Stimulated activated naive CD8-positive, alpha-beta T cell treated with anti-CD3 and anti-CD28 coated beads, Interleukin-15, Interleukin-2, amounts not matched to agents 100 U/mL and 50 U/mL, for 24 hours (primary cell): Measurements from ENCODE around the gene ARRB1.
"Not testable (repeated sequence)": the region's sequence is repeated elsewhere in the genome, so short reads cannot be mapped to it uniquely, and the experiment has no call there.

Experiments used
- ATAC-seq: fragments of 150-1000 bp; cut with Tn5 transposase; one replicate; pipeline ENCODE4 v1.10.0; 2021
- DNase-seq: peaks from one replicate; pipeline ENCODE4 v3.0.0; 2021

Gene ARRB1

DNA sequence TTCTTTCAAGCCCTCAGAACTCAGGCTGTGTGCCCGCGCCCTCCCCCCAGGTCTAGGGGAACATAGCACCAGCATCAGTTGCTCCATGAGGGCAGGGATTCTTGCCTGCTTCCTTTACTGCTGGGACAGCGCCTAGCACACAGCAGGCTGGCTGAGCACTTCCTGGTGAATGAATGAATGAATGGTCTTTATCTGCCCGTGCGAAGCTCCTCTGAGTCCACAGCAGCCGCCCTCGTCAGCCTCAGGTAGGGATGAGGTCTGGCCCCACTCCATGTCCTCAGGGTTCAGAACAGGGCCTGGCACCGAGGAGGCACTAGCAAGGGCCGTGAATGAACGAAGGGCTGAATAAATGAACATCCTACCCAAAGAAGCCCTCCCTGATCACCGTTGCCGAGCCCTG is 27.3 kb downstream of the ARRB1 start:
- DNase-seq = no peak
- ATAC-seq = no peak

DNA sequence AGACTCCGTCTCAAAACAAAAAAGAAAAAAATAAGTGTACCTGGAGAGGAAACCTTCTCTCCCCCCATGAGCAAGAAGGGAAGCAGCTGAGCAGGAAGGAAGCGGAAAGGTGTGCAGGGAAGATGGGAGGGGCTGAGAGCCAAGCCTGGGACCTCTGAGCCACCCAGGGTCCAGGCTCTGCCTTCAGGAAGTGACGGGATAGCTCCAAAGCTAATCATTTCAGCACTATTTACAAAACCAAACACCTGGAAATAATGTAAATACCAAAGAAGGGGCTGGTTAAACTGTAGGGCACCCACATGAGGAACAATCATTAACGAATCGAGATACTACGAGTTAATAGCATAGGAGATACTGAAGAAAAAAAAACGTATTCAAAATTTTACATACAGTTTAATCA is 27.9 kb downstream of the ARRB1 start:
- DNase-seq (no peak), ATAC-seq (no peak)

DNA sequence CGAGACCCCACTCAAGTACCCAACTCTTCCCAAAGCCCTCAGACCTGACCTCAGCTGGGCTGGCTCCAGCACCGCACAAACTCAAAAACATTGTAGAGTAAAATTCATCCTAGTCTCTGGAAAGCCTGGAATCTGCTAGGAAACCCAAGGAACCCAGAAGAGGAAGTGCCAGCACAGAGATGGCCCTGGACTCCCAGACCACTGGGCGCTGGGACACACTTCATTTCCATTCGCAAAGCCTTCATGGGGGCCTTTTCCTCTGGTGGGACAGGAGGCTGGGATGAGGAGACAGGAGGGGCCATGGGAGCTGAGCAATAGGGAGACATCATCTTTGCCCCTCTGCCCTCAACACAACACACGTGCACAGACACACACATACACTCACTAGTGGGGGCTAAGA is 30.8 kb downstream of the ARRB1 start:
- DNase-seq = no peak
- no peak for ATAC-seq

DNA sequence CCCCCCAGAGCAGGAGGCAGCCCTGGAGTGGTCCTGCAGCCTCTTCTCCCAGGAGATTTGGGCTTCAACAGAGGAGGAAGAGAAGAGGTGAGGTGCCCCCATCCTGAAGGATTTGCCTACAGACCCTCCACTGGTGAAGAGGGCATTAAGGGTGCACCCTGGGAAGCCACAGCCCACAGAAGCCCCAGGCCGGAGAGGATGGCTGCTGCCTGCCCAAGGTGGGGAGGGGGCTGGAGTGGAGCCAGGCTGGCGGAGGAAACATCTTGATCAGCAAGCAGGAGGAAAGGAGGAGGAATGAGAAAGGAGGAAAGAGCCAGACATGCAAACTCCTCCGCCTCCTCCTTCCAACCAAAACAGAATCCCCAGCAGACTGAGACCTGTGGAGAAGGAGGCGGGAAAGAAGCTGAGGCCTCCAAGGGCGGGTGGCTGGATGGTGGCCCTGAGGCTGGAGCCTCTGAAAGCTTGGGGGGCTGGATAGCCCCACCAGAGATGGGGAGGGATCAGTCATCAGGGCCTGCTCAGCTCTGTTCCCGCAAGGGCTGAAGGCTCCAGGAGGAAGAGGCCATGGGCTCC is 31.3 kb downstream of the ARRB1 start:
- no peak for ATAC-seq

DNA sequence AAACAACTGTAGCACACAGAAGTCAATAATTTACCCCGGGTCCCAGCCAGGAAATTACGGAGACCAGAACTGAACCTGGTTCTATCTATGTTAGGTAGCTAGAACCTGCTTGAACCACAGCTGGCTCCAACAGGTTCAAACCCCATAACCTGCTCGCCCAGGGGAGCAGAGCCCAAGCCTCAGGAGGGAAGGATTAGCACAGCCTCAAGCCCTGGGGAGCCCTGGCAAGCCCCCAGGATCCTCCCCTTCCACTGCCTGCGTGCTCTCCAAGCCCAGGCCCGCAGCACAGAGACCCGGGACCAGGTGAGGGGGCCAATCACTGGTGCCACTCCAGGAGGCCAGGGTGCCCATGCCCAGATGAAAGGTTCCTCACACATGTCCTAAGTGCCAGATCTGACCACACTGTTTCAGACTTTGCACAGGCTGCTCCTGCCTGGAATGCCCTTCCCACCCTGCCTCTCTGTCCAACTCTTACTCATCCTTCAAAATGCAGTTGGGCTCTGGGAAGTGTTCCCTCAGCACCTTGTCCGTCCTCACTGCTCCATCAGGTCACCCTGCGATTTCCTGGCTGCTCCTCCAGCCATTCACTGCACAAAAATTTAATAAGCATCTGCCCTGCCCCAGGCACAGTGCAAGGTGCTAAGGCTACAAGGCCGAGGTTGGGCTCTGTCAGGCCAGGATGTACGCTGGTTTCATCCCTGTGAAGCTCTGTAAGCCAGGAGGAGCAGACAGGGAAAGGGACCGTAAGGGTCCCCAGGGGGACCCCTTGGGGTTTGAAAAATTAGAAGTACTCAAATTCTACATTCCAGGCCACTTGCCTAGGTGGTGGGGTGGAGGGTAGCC is 32.2 kb downstream of the ARRB1 start:
- ATAC-seq (no peak), DNase-seq (no peak)

More for the DNA sequence above, 31.3 kb downstream of the ARRB1 start:
- no peak for DNase-seq

DNA sequence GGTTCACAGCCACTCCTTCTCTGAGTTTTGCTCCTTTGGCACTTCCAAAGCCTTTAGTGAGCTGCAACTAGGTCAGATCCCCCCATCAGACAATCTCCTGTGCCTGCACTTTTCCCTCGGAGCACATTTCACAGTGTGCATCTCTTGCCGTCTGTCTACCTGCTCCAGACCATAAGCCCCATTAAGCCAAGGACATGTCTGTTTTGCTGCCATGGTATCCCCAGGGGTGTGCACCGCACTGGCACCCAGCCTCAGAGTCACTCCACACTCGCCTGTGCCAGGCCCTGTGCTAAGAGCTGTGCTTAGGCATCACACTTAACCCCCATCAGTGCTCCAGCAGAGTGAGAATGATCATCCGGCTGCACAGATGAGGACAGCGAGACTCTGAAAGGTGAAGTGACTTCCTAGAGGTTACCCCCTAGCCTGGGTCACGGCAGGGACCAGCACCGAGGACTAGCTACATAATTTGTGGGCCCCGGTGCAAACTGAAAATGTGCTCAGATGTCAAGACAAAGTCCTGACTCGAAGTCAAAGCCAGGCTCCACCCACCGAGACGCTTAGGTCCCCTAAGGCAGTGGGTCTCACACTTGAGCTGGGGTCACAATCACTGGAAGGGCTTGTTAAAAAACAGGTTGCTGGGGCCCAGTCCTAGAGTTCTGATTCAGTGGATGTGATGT is 33.9 kb downstream of the ARRB1 start:
- DNase-seq = no peak
- no peak for ATAC-seq

DNA sequence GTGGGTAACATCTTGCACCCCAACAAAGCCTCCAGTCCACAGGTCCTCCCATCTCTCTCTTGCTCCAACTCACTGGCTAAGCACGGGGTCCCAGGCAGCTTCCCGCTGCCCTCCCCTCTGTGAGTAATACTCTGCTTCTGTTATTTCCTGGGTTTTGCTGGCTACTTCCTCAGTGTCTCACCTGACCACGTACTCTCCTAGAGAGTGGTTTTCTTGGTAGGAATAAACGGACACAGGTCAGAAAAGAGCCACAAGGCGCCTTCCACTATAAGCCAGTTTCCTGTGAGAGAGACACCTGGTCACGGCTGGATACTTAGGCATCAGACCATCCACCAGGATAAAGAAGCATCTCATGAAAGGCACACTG is 36.0 kb downstream of the ARRB1 start:
- DNase-seq (no peak), ATAC-seq (no peak)

DNA sequence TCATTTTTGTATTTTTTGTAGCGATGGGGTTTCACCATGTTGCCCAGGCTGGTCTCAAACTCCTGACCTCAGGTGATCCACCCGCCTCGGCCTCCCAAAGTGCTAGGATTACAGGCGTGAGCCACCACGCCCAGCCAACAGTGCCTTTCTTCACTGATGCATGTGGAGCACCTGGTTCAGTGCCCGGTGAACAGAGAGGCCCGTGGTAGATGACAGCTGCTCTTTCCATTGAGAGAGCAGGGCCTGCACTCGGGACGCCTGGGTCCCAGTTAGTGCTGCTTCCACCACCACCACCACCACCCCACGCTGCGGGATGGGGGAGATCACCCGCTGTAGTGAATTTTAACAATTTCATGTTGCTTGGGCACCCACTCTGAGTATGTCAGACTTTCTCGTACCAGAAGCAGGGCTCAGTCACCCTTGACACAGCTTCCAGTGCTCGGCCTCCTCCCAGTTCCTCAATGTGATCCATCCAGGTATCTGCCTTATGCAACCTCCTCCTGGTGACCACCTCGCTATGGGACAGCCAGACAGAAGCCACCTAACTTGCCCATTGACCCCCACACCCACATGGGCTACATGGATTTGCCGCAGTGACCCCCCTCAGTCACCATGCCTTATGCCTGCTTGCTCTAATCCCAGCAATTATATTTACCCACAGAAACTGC is 36.6 kb downstream of the ARRB1 start:
- no peak for ATAC-seq
- DNase-seq = no peak

DNA sequence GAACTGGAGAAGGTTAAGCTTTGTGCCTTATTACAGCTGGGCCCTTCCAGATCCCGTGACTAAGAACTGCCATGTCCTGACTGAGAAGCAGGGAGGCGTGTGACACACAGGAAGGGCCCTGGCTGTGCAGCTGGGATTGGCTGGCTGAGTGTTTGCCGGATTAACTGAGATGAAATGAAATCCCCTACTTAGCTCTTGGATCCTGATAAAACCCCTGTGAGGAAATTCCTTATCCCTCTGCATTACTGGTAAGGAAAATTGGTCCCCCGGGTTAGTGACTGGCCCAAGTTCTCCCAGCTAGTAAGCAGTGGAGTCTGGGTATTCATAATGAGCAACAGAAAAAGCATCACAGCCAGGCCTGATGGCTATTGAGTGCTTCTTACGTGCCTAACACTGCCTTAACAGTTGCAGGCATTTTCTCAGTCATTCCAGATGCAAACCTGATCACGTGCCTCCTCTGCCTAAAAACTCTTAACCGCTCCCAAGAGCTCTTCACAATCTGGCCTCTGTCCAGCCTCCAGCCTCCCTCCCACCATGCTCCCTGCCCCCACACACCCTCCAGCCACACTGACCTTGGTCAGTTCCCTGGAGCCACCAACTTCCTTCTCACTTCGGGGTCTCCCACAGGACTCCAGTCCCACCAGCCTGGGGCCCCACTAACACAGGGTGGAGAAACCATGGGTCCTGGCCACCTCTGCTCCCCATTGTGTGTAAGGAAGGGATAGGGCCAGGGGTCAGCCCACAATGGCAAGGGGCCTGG is 37.8 kb downstream of the ARRB1 start:
- peak; percentile 36 for ATAC-seq
- DNase-seq = no peak

DNA sequence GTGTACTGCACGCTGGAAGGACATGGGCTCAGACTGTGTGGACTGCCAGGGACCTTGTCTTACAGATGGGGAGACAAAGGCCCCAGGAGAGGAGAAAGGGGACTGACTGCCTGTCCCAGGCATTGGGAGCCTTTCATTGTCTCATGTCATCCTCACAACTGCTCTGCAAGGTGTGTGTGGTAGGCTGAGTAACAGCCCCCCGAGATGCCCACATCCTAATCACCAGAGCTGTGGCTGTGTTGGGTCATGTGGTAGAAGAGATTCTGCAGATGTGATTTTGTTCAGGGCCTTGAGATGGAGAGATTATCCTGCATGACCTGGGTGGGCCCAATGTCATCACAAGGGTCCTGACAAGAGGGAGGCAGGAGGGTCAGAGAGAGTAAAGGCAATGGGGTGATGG is 39.1 kb downstream of the ARRB1 start:
- no peak for ATAC-seq

DNA sequence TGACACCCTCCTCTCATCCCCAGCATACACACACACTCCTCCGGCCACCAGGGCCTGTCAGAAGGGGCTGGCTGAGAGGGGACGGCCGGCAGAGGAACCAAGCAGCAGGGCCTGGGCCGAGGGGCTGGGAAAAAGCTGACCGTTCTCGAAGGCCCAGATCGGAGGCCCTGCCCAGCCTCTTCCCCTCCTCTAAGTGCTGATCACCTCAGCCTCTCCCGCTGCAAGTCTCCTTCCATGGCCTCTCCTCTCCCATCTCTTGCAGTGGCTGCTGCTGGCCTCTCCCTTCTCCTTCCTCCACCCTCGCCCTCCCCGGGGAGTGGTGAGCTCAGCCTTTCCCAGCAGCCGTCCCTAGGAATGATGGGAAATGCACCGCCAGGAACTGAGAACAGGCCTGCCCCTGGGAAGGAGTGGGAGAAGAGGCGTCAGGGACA is 39.6 kb downstream of the ARRB1 start:
- ATAC-seq (no peak), DNase-seq (no peak)

More for the DNA sequence above, 39.1 kb downstream of the ARRB1 start:
- DNase-seq = no peak

DNA sequence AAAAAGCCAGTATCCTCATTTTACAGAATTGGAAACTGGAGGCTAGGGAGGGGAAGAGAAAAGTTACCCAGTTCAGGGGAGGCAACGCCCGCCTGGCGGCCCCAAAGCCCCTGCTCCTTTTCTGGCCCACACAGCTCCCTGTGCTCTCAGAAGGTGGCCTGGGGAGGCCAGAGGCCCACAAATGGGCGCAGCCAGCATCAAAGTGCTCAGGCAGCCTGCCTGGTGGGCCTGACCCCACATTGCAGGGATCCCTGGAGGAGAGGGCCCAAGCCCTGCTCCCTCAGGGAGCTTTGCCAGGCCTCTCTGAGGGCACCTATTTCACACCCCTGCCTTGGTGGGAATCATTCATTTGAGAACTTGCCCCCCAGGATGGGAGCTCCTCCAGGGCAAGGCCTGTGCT is 42.5 kb downstream of the ARRB1 start:
- ATAC-seq (no peak), DNase-seq (no peak)

DNA sequence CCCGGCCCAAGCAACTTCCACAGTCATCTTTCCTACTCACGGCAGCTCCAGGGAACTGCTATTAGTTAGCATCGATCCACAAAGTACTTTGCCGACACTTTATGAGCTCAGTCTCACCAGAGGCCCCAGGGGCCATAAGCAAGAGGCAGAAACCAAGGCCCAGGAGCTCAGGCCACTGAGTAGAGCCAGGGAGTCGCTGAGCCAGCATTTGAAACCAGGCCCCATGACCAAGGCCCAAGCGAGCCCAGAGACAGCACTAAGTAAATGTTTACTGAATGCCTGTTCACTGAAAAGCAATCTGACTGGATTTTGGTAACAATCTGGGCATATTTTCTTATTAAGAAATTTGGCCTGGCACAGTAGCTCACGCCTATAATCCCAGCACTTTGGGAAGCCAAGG is 43.3 kb downstream of the ARRB1 start:
- no peak for ATAC-seq

DNA sequence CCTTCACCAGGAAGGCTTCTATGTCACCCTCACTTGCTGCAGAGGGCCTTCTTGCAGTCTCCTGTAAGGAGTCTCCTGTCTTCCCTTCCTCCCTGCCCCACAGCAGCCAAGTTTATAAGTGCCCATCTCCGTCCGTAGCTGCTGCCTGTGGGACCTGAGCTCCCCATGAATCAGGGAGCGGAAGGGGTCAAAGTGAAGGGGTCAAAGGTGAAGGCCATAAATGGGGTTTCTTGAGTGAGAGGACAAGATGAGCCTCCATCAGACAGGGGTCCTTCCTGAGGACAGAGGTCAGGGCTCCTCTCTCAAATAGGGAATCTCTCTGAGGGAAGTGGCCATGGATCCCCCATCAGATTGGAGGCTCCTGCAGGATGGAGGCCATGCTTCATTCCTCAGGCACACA is 44.4 kb downstream of the ARRB1 start:
- ATAC-seq (no peak), DNase-seq (no peak)

More for the DNA sequence above, 43.3 kb downstream of the ARRB1 start:
- DNase-seq = no peak

DNA sequence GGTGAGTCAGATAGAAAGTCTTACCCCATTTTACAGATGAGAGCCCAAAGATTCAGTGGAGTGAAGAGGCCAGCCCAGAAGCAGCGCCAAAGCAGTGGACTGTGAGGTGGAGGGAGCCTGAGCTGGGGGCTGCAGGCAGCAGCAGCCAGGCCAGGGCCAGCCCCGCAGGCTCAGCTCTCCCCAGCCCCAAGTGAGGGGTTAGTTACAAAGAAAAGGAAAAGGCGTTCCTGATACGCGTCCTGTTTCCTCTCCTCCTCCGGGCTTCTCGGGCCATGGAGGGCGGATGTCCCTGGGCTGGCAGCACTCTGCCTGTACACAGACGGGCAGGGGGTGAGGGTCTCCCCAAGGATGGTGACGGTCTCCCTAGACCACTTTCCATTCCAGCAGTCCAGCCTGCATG is 44.9 kb downstream of the ARRB1 start:
- DNase-seq (no peak), ATAC-seq (no peak)

DNA sequence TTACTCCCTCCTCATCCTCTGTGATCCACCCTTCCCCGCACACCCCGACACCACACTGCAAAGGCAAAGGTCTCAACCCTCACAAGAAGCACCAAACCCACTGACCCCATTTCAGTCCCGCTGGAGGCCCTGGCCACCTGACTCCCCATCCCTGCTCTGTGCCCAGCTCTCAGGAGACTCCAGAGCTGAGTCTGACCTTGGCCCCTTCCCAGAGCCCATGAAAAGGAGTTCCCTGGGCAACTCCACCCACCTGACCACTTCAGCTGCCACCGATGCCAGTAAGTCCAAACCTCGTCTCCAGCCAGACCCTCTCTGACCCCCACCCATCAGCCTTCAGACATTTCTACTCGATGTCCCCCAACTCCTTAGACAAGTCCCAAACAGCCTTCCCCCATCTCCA is 45.5 kb downstream of the ARRB1 start:
- DNase-seq (no peak), ATAC-seq (no peak)

DNA sequence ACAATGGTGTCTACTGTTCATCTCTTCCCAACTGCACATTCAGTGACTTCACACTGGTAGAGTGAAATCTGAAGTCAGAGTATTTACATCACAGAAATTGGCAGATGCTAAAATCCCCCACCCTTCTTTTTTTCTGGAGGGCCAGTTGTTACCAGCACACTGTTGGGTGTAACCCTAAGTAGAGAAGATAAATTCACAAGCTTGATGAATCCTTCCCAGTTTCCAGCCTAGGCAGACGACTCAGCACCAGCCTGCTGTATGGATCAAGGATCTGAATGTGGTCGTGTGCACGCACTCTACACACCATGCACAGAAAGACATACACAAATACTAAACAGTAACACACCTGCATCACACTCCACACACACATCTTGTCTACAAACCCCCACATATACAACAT is 46.0 kb downstream of the ARRB1 start:
- ATAC-seq (peak; percentile 11), DNase-seq (no peak)

DNA sequence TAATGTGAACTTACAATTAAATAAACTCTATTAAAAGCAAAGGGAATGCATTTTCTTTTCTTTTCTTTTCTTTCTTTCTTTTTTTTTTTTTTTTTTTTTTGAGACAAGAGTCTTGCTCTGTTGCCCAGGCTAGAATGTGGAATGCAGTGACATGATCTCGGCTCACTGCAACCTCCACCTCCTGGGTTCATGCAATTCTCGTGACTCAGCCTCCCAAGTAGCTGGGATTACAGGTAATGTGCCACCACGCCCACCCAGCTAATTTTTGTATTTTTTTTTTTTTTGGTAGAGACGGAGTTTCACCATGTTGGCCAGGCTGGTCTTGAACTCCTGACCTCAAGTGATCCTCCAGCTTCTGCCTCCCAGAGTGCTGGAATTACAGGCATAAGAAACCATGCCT is 46.5 kb downstream of the ARRB1 start:
- DNase-seq, ATAC-seq: not testable (repeated sequence)

DNA sequence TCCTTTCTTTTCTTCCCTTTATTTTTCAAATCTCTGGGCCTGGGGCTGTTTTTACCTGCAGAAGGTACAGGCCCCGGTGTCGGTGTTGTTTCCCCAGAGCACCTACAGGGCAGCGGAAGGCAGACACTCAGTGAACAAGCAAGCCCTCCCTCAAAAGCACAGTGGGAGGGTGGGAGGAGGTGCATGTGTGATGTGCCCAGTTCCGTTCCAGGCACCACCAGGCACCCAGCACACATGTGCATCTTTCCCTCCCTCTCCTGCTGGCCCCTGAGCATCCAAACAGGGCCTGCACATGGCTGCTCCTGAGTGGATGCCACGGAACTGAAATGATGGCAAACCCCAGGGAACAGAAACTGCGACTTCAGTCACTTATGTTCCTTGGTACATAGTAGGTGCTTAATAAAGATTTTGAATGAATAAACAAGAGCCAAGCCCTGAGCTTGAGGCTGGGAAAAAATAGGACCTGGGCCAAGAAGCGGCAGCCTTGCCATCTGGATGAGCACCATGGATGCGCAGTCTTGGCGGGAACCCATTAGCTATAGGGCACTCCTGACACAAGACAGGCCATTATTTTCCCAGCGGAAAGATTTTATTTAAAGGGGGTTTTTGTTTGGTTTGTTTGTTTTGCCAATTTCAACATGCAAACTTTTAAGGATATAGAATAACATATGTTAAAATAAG is 47.8 kb downstream of the ARRB1 start:
- DNase-seq = no peak
- ATAC-seq = no peak

DNA sequence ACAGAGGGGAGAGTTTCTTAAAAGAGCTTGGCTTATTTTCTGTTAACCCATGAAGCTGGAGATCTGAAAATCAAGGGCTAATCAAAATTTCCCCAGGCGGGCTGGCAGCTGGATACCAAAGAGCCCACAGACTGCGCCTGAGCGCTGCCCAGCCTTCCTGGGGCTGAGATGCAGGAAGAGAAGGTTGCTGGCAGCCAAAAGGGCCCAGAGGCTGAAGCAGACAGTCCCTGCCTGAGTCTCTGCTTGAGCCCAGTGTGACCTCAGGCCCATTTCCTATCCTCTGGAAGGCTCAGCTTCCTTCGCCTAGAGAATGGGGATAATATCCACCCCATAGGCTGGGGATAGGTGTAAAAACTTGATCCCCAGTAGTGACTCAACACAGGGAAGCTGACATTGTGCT is 49.1 kb downstream of the ARRB1 start:
- no peak for DNase-seq
- no peak for ATAC-seq

DNA sequence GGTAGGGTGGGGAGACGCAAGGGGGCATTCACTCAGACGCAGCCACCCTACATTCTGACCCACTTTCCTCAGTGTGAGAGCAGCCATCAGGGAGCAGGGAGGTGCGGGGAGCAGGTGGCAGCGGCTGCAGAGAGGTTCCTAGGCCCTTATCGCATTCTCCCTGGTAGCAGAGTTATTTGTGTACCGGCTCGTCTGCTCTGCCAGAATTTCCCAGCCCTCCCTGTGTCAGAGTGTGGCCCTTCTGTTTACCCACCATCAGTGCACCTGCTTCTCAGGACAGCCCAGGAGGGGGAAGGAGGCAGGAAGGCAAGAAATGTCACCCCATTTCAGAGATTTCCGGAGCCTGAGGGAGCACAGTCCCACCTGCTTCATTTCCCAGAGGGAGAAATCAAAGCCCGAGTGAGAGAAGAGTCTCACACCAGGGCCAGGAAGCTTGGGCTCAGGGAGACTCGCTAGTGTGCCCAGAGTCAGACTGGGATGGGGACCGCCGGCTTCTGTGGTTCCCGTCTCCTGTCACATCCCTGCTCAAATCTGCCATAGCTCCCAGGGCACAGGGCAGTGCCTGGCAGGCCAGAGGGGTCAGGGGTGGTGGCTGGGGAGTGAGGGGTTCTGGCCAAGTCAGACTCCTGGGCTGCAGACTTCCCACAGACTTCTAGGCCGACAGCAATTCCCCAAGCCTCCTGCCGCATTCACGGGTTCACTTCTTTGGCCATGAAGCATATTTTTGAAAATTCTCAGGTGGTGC is 49.7 kb downstream of the ARRB1 start:
- DNase-seq = no peak
- no peak for ATAC-seq
